22Rv1 (cell line): Measurements from ENCODE around the gene CDC42BPB.

Experiments used
- H3K27ac ChIP-seq: fragments of 450-650 bp; 2 replicates; pipeline ENCODE4 v1.5.1; 2017
- ZFX ChIP-seq: fragments of 450-650 bp; IDR thresholded peaks from 2 replicates; pipeline ENCODE4 v1.6.1; 2017; ENCODE audit warnings: antibody characterized with exemption, borderline replicate concordance
- TF ChIP-seq, protein P1 (sequence below): fragments of 450-650 bp; IDR thresholded peaks from 2 replicates; pipeline ENCODE4 v1.5.1; 2017; ENCODE audit warnings: mild to moderate bottlenecking

The CDC42BPB gene

GRCh38 chr14:103097244-103097993 lies 40.1 kb upstream of the CDC42BPB start:
- no peak for TF ChIP-seq ZFX
- TF ChIP-seq, protein P1, sequence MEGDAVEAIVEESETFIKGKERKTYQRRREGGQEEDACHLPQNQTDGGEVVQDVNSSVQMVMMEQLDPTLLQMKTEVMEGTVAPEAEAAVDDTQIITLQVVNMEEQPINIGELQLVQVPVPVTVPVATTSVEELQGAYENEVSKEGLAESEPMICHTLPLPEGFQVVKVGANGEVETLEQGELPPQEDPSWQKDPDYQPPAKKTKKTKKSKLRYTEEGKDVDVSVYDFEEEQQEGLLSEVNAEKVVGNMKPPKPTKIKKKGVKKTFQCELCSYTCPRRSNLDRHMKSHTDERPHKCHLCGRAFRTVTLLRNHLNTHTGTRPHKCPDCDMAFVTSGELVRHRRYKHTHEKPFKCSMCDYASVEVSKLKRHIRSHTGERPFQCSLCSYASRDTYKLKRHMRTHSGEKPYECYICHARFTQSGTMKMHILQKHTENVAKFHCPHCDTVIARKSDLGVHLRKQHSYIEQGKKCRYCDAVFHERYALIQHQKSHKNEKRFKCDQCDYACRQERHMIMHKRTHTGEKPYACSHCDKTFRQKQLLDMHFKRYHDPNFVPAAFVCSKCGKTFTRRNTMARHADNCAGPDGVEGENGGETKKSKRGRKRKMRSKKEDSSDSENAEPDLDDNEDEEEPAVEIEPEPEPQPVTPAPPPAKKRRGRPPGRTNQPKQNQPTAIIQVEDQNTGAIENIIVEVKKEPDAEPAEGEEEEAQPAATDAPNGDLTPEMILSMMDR = no peak
- no peak overlapping the region for H3K27ac ChIP-seq

- TF ChIP-seq ZFX = no peak
- TF ChIP-seq, protein P1 = no peak
- H3K27ac ChIP-seq = no peak overlapping the region
These were observed 39.0 kb upstream of the CDC42BPB start for GRCh38 chr14:103096387-103096786.

GRCh38 chr14:103095210-103095778 lies 37.9 kb upstream of the CDC42BPB start:
- no peak for TF ChIP-seq ZFX
- TF ChIP-seq, protein P1 = no peak
- no peak overlapping the region for H3K27ac ChIP-seq

DNA sequence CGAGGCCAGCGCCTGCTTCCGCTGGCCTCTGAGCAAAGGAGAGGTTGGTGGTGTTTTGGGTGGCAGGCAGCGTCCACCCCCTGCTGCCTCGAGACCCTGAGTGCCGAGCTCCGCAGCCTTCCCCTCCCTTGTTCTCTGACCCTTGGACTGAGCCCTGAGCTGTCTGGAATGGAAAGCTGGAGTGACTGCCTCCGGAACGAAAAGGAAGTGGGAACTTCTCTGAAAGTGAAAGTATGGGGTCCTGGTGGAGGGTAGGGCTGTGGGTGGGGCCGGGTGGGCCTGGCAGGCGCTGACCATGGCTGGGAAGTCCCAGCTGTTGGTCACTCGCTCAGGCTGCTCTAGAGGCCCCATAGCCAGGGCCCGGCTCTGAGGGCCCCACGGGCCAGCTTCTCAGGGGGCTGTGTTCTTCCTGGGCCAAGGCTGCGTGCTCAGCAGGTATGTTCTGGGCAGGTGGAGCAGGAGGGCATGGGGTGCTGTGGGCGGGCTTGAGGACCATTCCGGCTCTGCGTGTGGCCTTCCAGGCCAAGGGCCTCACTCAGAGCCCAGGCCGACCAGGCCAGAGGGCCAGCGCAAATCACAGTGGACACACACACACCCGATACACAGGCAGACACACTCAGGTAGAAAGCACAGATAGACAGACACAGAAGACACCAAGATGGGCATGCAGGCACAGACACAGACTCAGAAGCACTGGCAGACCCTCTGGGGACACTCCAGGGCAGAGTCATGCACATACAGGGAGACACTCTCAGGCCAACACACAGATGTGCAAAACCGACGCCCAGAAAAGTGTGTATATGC lies 37.3 kb upstream of the CDC42BPB start, which contains the start of gene EXOC3L4:
TSS of gene EXOC3L4 (plus strand) at position 320 of the 804 bp plus-strand sequence. CDS start 5,495 bp downstream, outside the sequence.
- TF ChIP-seq, protein P1 = no peak
- no peak for TF ChIP-seq ZFX
- no peak within 1 kb of the TSS for H3K27ac ChIP-seq

GRCh38 chr14:103093856-103094405 lies 36.6 kb upstream of the CDC42BPB start:
- no peak for TF ChIP-seq ZFX
- TF ChIP-seq, protein P1 = no peak
- no peak overlapping the region for H3K27ac ChIP-seq

DNA sequence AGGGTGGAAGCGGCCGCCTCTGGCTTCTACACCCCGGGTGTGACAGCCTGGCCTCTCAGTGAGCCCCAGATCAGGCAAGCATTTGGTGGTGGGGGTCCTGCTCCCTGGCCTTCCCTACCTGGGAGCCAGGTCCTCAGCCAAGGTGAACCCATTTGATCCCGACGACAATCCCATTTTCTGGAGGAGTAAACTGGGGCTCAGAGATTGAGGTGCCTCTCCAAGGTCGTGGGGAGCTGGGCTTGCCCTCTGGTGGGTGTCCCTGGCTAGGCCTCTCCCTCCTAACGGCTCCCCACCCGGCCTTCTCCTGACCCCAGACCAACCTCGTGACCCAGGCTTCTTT lies 34.5 kb upstream of the CDC42BPB start:
- no peak overlapping the region for H3K27ac ChIP-seq
- TF ChIP-seq, protein P1 = no peak
- TF ChIP-seq ZFX = no peak
